HG03571 (cell line): ENCODE results near the gene RAI1.

Experiments
- ATAC-seq: cut with Tn5 transposase; IDR thresholded peaks from one replicate; pipeline ENCODE4 v1.9.1; 2021; ENCODE audit not compliant: unreplicated experiment

RAI1 gene

GRCh38 chr17:17839791-17840707 is 158.8 kb downstream of the RAI1 start:
- ATAC-seq = peak; percentile 49

- ATAC-seq = no peak
Observed at GRCh38 chr17:17840751-17841591, 159.7 kb downstream of the RAI1 start.

GRCh38 chr17:17841601-17842025 is 160.4 kb downstream of the RAI1 start:
- no peak for ATAC-seq

- no peak for ATAC-seq
Observed at GRCh38 chr17:17842111-17842876, 161.0 kb downstream of the RAI1 start.

DNA sequence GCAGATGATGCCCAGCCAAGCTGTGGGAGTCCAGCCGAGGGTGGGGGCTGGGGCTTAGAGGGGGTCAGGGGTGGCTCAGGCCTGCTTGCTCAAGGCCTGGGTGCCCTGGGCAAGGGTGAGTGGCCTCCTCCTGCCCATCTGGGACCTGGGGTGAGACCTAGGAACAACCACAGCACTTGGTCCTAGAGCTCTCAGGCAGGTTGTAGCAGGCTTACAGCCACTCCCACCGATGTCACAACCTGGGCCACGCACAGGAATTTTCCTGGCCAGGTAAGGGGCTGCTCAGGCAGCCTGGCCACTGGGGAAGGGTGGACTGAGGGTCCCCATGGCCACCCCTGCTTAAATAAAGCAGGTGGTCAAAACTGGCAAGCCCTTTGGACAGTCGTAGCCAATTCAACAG is 161.8 kb downstream of the RAI1 start:
- no peak for ATAC-seq

DNA sequence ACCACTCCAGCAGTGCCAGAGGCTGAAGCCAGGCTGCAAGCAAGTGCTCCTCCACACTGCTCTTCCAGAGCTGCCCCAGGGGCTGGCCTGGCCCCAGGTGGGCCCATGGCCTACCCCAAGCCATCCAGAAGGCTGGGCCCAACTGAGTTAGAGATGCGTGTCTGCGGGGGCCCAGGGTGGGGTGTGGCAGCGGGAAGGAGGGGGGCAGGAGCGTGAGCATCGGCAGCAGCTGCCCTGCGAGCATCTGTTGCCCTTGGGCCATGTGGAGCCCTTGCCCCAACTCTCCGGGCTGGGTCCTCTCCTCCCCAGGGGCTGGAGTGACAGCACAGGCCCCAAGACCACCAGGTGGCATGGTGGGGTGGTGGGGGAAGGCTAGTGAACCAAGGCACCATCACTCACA is 162.8 kb downstream of the RAI1 start:
- no peak for ATAC-seq

DNA sequence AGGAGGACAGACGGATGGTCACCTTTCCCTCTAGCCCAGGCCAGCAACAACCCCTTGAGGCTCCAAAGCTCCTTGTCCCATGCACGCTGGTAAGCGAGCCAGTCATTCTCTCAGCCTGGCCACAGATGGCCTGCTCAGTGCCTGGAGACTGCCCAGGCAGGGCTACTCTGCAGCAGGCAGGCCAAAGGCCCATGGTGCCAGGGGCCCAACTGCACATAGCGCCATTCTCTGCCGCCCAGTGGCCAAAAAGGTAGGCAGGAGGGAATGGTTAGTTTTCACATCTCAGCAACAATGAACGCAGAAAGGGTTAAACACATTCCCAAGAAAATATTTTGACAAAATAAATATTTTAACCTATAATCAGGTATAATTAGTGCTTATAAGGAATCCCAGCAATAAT is 163.2 kb downstream of the RAI1 start:
- no peak for ATAC-seq

- ATAC-seq = no peak
Observed at GRCh38 chr17:17845046-17845775, 164.0 kb downstream of the RAI1 start.

DNA sequence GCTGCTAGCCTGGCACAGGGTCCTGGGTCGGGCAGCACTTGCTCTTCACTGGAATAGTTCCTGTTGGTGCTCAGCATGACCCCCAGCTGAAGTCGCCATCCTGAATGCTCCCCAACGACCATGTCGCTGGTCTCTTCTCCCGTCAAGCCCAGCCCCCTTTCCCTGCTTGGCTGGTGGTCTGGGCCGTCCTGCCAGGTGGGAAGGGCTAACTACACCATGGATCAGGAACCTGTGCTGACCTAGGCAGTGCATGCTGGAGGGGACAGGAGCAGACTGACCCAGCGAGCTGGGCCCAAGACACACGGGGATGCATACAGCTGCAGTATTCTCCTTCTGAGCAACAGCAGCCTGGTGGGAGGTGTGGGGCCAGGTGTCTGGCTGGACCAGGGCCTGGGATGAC is 164.7 kb downstream of the RAI1 start:
- no peak for ATAC-seq

- no peak for ATAC-seq
Observed at GRCh38 chr17:17846645-17847044, 165.4 kb downstream of the RAI1 start.

DNA sequence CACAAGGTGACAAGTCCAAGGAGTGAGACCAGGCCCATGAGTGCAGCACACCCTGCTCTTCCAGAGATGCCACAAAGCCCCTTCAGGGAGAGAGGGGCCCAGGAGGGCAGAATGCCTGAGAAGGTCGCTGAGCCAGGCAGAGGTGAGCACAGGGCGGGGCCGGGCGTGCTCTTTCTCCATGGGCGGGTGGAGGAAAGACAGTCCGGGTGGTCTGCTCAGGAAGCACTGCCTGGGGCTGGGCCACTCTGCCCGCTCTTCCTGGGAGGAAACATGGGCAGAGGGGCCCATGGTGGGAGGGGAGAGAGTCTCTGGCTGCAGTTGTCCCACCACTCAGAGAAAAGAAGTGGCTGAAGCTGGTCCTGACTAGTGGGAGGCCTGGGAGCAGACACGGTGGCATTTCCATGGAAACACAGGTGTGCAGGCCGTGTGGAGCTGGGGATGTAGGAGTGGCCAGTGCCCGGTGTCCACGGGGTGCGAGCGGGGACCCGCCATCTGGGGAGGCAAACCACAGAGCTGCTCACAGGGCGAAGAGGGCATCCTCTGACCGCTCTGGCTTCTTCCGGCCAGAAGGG is 165.9 kb downstream of the RAI1 start:
- no peak for ATAC-seq

GRCh38 chr17:17847726-17848125 is 166.5 kb downstream of the RAI1 start:
- ATAC-seq = no peak

DNA sequence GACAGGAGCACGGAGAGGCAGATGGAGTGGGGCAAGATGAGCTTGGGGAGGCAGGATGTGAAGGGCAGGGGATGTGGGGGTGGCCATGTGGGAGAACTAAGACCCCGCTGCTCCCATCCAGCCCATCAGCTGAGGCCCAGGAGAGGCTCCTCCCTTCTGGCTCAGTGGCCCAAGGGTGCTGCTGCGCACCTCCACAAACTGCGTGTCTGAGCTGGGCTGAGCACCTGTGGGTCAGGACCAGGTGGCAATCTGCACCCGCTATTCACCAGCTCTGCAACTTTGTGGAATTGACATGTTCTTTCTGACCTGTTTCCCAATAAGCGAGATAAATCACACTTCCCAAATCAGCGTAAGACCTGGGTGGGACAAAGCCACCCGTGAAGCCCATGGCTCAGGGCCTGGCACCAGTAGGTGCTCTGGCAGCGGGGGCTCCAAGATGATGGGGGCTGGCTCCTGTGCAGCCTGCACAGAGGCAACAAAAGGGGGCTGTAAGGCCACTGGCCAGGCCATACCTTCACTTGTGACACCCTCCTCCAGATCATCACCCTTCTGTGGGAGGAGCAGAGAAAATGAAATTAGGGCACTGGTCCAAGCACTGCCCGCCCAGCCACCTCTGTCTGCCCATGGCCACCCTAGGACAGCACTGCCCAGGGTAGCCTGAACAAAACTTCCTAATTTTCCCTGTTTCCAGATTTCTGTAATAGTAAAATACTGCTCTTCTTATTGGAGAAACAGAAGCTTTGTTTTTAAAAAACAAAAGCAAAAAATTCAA is 167.2 kb downstream of the RAI1 start:
- no peak for ATAC-seq

DNA sequence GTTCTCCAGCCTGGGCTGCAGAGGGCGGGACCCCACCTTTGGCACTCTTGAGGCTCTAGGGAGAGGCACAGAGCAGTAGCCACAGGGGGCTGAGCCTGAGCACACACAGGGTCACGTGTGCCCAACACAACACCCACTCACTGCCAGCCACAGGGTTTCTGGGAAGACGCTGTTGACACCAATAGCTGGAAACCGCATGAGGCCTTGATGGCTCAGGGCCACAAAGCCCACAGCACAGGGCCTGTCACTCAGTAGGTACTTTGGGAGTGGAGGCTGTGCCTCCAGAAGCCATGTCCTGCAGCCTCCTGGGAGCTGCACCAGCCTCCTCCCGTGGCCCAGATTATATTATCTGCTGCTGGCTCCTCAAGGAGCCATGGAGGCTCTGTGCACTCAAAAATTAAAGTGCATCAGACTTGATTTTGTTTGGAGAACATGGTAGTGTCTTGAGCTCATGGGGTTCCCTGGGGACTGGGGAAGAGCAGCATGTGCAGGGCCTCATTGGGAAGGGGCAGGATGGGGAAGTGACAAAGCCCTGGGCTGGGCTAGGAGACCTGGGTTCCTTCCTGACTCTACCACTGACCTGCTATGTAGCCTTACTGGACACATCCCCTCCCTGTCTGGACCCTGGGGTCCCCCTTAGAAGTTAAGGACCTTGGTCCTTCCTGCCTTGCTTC is 168.0 kb downstream of the RAI1 start:
- no peak for ATAC-seq

DNA sequence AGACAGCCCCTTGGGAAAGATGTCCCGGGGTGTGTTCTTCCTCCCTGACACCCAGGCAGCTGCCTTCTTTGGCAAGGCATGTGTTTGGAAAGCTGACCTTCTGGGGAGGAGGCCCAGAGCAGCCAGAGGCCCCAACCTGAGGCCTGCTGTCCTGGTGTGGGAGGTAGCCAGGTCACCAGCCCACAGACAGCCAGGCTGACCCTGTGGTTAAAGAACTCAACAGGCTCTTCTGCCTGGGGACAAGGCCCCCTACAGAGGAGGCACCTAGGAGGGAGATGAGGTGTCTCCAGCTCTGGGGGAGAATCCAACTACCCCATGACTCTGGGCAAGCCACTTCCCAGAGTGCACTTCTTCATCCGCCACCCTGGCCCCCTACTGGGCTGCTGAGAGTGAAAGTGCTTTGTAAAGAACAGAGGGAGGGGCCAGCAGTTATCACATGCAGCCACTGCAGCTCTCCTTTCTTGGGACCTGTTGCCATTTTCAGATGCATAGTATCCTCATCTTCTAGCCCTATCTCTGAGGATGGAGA is 168.7 kb downstream of the RAI1 start:
- no peak for ATAC-seq

DNA sequence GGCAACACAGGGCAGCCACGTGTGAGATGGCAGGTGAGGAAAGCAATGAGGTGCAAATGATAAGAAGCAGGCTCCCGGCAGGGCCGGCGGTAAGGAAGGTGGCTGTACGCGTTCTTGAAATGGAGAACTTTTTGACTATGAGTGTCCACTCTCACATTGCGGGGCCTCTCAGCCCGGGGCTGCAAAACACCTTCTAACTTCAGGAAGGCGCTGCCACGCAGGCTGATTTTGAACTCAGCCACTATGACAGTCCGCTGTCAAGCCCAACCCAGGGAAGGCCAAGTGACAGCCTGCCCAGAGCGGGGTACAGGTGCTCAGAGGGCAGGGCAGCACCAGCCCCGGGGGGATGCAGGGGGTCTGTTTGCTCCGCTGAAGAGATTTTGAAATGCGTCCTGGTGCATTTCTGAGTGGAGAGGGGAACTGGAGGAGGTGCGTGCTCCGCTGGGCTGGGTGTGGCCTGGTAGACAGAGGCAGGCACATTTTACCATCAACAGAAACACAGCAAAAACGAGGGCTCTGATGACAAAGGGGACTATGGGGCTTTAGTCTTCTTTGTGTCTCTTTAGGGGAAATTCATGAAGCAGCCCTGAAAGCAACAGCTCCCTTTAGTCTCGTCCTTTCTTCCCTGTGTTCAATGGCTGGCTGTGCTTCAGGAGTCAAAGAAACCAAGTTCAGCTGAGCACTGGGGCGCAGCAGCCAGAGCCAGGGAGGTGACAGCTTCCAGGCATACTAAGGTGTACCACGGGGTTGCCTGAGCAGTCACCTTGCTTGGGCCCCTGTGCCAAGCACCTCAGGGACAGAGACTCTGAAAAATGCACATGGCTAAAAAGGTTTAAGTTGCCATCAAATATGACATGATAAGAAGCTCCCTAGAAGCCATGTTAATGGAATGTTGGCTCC is 170.1 kb downstream of the RAI1 start:
- no peak for ATAC-seq

DNA sequence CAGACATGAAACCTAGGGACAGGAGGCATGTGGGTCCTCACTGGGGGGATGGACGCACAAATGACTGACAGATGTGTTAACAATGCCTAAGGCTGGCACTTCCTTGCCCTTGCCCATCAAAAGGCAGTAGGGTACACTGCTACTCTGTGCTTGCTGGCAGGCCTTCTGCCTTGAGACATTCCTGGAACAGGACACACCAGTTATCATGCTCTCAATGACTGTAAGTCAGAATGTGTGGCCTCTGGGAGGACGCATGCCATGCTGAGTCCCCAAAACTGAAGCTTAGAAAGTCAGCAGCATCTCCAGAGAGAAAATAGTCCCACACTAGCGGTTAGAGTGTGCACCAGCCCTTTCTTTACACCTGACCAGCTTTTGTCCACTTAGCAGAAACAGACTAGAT is 171.7 kb downstream of the RAI1 start:
- no peak for ATAC-seq
